ENCODE data around the gene TBL3.

- no peak for TF ChIP-seq EZH2 (IDR thresholded peaks at IDR 0.05; ENCODE audit: insufficient read depth, low read length)
- TF ChIP-seq, protein P1, sequence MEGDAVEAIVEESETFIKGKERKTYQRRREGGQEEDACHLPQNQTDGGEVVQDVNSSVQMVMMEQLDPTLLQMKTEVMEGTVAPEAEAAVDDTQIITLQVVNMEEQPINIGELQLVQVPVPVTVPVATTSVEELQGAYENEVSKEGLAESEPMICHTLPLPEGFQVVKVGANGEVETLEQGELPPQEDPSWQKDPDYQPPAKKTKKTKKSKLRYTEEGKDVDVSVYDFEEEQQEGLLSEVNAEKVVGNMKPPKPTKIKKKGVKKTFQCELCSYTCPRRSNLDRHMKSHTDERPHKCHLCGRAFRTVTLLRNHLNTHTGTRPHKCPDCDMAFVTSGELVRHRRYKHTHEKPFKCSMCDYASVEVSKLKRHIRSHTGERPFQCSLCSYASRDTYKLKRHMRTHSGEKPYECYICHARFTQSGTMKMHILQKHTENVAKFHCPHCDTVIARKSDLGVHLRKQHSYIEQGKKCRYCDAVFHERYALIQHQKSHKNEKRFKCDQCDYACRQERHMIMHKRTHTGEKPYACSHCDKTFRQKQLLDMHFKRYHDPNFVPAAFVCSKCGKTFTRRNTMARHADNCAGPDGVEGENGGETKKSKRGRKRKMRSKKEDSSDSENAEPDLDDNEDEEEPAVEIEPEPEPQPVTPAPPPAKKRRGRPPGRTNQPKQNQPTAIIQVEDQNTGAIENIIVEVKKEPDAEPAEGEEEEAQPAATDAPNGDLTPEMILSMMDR (IDR thresholded peaks at IDR 0.05; ENCODE audit: insufficient read depth, low read depth, low read length): no peak
Measured at GRCh38 chr16:2001035-2001434, 29.2 kb downstream of the TBL3 start.
